Measurements from ENCODE around the gene CNNM2.

CNNM2 gene

GRCh38 chr10:102930720-102931119, 12.6 kb downstream of the CNNM2 start:
- Mint-ChIP-seq H3K27ac (no peak overlapping the region), H3K4me3 (no peak overlapping the region), H3K27me3 (ENCODE audit: low read depth) (no peaks in the 10 kb centered on the region), H3K4me1 (no peaks in the 10 kb centered on the region), H3K9me3 (peaks cover 25% of the 10 kb centered on the region), H3K36me3 (ENCODE audit: low read depth) (peaks cover 34% of the 10 kb centered on the region)
- TF ChIP-seq, protein P1, sequence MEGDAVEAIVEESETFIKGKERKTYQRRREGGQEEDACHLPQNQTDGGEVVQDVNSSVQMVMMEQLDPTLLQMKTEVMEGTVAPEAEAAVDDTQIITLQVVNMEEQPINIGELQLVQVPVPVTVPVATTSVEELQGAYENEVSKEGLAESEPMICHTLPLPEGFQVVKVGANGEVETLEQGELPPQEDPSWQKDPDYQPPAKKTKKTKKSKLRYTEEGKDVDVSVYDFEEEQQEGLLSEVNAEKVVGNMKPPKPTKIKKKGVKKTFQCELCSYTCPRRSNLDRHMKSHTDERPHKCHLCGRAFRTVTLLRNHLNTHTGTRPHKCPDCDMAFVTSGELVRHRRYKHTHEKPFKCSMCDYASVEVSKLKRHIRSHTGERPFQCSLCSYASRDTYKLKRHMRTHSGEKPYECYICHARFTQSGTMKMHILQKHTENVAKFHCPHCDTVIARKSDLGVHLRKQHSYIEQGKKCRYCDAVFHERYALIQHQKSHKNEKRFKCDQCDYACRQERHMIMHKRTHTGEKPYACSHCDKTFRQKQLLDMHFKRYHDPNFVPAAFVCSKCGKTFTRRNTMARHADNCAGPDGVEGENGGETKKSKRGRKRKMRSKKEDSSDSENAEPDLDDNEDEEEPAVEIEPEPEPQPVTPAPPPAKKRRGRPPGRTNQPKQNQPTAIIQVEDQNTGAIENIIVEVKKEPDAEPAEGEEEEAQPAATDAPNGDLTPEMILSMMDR (IDR thresholded peaks at IDR 0.05; ENCODE audit: unreplicated experiment in 3 of 3): no peak

DNA sequence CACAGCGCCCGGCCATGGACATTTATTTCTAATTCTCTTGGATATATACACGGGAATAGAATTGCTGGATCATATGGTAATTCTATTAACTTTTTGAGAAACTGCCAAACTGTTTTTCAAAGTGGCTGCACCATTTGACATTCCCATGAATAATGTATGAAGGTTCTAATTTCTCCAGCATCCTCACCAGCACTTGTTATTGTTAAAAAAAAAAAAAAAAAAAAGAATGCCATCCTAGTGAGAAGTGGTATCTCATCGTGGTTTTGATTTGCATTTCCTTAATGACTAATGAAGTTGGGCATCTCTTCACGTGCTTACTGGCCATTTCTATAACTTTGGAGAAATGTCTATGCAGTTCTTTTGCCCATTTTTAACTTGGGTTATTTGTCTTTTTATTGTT, 13.5 kb downstream of the CNNM2 start:
- H3K27me3 Mint-ChIP-seq (ENCODE audit: low read depth): no peaks in the 10 kb centered on the region
- peaks cover 25% of the 10 kb centered on the region for H3K9me3 Mint-ChIP-seq
- TF ChIP-seq, protein P1 (IDR thresholded peaks at IDR 0.05; ENCODE audit: unreplicated experiment in 3 of 3): no peak
- H3K36me3 Mint-ChIP-seq (ENCODE audit: low read depth): peaks cover 34% of the 10 kb centered on the region
- no peak overlapping the region for H3K27ac Mint-ChIP-seq
- no peak overlapping the region for H3K4me3 Mint-ChIP-seq
- H3K4me1 Mint-ChIP-seq: no peaks in the 10 kb centered on the region

GRCh38 chr10:102935505-102935904, 17.4 kb downstream of the CNNM2 start:
- Mint-ChIP-seq H3K4me3 (no peak overlapping the region), H3K9me3 (peaks cover 17% of the 10 kb centered on the region), H3K4me1 (no peaks in the 10 kb centered on the region), H3K36me3 (ENCODE audit: low read depth) (peaks cover 15% of the 10 kb centered on the region), H3K27ac (no peak overlapping the region), H3K27me3 (ENCODE audit: low read depth) (no peaks in the 10 kb centered on the region)
- TF ChIP-seq, protein P1 (IDR thresholded peaks at IDR 0.05; ENCODE audit: unreplicated experiment in 3 of 3): no peak

GRCh38 chr10:102935939-102936605, 18.0 kb downstream of the CNNM2 start:
- no peak overlapping the region for H3K4me3 Mint-ChIP-seq

GRCh38 chr10:102941401-102941800, 23.3 kb downstream of the CNNM2 start:
- H3K4me1 Mint-ChIP-seq: no peaks in the 10 kb centered on the region
- no peak overlapping the region for H3K27ac Mint-ChIP-seq
- H3K4me3 Mint-ChIP-seq: no peak overlapping the region
- H3K9me3 Mint-ChIP-seq: no peaks in the 10 kb centered on the region
- TF ChIP-seq, protein P1 (IDR thresholded peaks at IDR 0.05; ENCODE audit: unreplicated experiment in 3 of 3): no peak
- peaks cover 4% of the 10 kb centered on the region for H3K36me3 Mint-ChIP-seq (ENCODE audit: low read depth)
- no peaks in the 10 kb centered on the region for H3K27me3 Mint-ChIP-seq (ENCODE audit: low read depth)

More at GRCh38 chr10:102935939-102936605, 18.0 kb downstream of the CNNM2 start:
- Mint-ChIP-seq H3K27ac (no peak overlapping the region), H3K4me1 (no peaks in the 10 kb centered on the region), H3K36me3 (ENCODE audit: low read depth) (peaks cover 9% of the 10 kb centered on the region), H3K9me3 (peaks cover 11% of the 10 kb centered on the region), H3K27me3 (ENCODE audit: low read depth) (no peaks in the 10 kb centered on the region)
- TF ChIP-seq, protein P1 (IDR thresholded peaks at IDR 0.05; ENCODE audit: unreplicated experiment in 3 of 3): no peak

- Mint-ChIP-seq H3K27me3 (ENCODE audit: low read depth) (no peaks in the 10 kb centered on the region), H3K27ac (peak overlapping the region in 1 of 3 experiments; percentile 31), H3K36me3 (ENCODE audit: low read depth) (peaks cover 4% of the 10 kb centered on the region), H3K4me3 (no peak overlapping the region), H3K4me1 (no peaks in the 10 kb centered on the region), H3K9me3 (no peaks in the 10 kb centered on the region)
- TF ChIP-seq, protein P1 (IDR thresholded peaks at IDR 0.05; ENCODE audit: unreplicated experiment in 3 of 3): no peak
Observed at GRCh38 chr10:102945449-102945848, 27.4 kb downstream of the CNNM2 start.

Measured in nephron (organoid).